Calu3 (cell line): ENCODE data around the gene SERPINA5. TPM values are rescaled to one million over a fixed set of nuclear protein-coding genes. Genes with fewer than 3 reads are reported as not detected.

Experiments
- BruUV-seq: library from RNA; stranded (reverse); fragments of 400-500 nt; replicated peaks from 2 replicates; lab custom pipeline; 2021; lab: Mats Ljungman, UMichigan
- CTCF ChIA-PET: fragments of 300-600 bp; sonication (Branson Sonifier 250); formaldehyde crosslinking; loops from one replicate; lab custom pipeline; 2022; ENCODE audit warnings: antibody characterized with exemption; lab: Charles Lee
- DNase-seq: peaks from one replicate; pipeline ENCODE4 v3.0.0; 2022
- H3K27ac Mint-ChIP-seq: one replicate; pipeline ENCODE4 v1.8.0; 2022; ENCODE audit warnings: mixed read lengths; ENCODE audit not compliant: unreplicated experiment
- H3K27me3 Mint-ChIP-seq: one replicate; pipeline ENCODE4 v1.8.0; 2022; ENCODE audit warnings: mixed read lengths; ENCODE audit not compliant: unreplicated experiment
- H3K36me3 Mint-ChIP-seq: one replicate; pipeline ENCODE4 v1.8.0; 2022; ENCODE audit warnings: mild to moderate bottlenecking, moderate library complexity, mixed read lengths; ENCODE audit not compliant: insufficient read depth, unreplicated experiment
- H3K4me1 Mint-ChIP-seq: one replicate; pipeline ENCODE4 v1.8.0; 2022; ENCODE audit warnings: mild to moderate bottlenecking, low read depth, mixed read lengths; ENCODE audit not compliant: unreplicated experiment
- H3K4me3 Mint-ChIP-seq: one replicate; pipeline ENCODE4 v1.8.0; 2022; ENCODE audit warnings: mild to moderate bottlenecking, low read depth, moderate library complexity, mixed read lengths; ENCODE audit not compliant: unreplicated experiment
- H3K9me3 Mint-ChIP-seq: one replicate; pipeline ENCODE4 v1.8.0; 2022; ENCODE audit warnings: low read depth, mixed read lengths; ENCODE audit not compliant: unreplicated experiment
- intact Hi-C: fragments of 100-400 bp; cut with micrococcal nuclease; formaldehyde crosslinking; loops from one replicate; pipeline ENCODE4 v1.10.0; 2022; ENCODE audit not compliant: unreplicated experiment
- total RNA-seq: library from RNA; stranded (reverse); gene quantifications from 2 replicates; pipeline ENCODE4 v1.2.3, GENCODE V29; 2022
- TF ChIP-seq, protein P1 (sequence below): fragments of 200-600 bp; IDR thresholded peaks from one replicate; pipeline ENCODE4 v1.8.0; 2022; ENCODE audit warnings: antibody characterized with exemption; ENCODE audit not compliant: unreplicated experiment

SERPINA5 gene
- total RNA-seq, 1 experiment from 2014 or later = 20.7 TPM

DNA sequence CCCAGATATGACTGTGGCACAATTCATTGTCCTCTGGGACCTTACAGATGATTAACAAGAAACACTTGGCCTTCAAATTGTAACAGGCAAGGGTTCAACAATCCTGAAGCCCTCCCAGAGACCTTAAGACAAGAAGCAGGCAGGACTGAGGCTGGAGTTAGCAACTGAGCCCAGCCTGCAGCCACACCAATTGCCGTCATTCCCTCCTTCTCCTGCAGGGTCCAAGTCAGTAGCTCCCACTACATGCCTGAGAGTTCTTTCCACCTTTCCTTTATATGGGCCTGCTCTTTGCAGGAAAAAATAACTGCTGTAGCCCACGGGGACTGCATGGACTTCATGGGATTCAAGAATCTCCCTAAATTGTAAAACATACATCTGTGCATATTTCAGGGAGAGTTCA is 22.4 kb upstream of the SERPINA5 start:
- intact Hi-C loops = no loop called here
- Mint-ChIP-seq H3K36me3 (peaks cover 6% of the 10 kb centered on the region), H3K4me3 (no peak overlapping the region), H3K27me3 (no peaks in the 10 kb centered on the region), H3K27ac (no peak overlapping the region), H3K4me1 (peaks cover 23% of the 10 kb centered on the region), H3K9me3 (peaks cover 10% of the 10 kb centered on the region)
- BruUV-seq = no TSS peak
- TF ChIP-seq, protein P1, sequence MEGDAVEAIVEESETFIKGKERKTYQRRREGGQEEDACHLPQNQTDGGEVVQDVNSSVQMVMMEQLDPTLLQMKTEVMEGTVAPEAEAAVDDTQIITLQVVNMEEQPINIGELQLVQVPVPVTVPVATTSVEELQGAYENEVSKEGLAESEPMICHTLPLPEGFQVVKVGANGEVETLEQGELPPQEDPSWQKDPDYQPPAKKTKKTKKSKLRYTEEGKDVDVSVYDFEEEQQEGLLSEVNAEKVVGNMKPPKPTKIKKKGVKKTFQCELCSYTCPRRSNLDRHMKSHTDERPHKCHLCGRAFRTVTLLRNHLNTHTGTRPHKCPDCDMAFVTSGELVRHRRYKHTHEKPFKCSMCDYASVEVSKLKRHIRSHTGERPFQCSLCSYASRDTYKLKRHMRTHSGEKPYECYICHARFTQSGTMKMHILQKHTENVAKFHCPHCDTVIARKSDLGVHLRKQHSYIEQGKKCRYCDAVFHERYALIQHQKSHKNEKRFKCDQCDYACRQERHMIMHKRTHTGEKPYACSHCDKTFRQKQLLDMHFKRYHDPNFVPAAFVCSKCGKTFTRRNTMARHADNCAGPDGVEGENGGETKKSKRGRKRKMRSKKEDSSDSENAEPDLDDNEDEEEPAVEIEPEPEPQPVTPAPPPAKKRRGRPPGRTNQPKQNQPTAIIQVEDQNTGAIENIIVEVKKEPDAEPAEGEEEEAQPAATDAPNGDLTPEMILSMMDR = no peak
- CTCF ChIA-PET = no interaction called here
- DNase-seq = no peak

GRCh38 chr14:94559638-94560290 is 21.5 kb upstream of the SERPINA5 start:
- no peak for DNase-seq
- H3K9me3 Mint-ChIP-seq = peaks cover 10% of the 10 kb centered on the region
- CTCF ChIA-PET = interaction anchor here (1.3 kb wide), 1 partner anchor 11 kb away, joined by 3 read pairs; no protein-coding TSS in a partner anchor
- BruUV-seq = no TSS peak
- H3K4me3 Mint-ChIP-seq = no peak overlapping the region
- H3K27me3 Mint-ChIP-seq = no peaks in the 10 kb centered on the region
- H3K36me3 Mint-ChIP-seq = peaks cover 6% of the 10 kb centered on the region
- intact Hi-C loops = no loop called here
- H3K4me1 Mint-ChIP-seq = peaks cover 28% of the 10 kb centered on the region
- H3K27ac Mint-ChIP-seq = no peak overlapping the region
- TF ChIP-seq, protein P1 = no peak

- peaks cover 6% of the 10 kb centered on the region for H3K36me3 Mint-ChIP-seq
- TF ChIP-seq, protein P1 = no peak
- H3K4me1 Mint-ChIP-seq = peaks cover 33% of the 10 kb centered on the region
- BruUV-seq = no TSS peak
- CTCF ChIA-PET = interaction anchor here (1.3 kb wide), 1 partner anchor 11 kb away, joined by 3 read pairs; no protein-coding TSS in a partner anchor
- H3K27ac Mint-ChIP-seq = no peak overlapping the region
- no peak for DNase-seq
- no peaks in the 10 kb centered on the region for H3K27me3 Mint-ChIP-seq
- H3K4me3 Mint-ChIP-seq = no peak overlapping the region
- H3K9me3 Mint-ChIP-seq = peaks cover 10% of the 10 kb centered on the region
- intact Hi-C loops = no loop called here
These were observed 20.9 kb upstream of the SERPINA5 start for GRCh38 chr14:94560291-94560665.

DNA sequence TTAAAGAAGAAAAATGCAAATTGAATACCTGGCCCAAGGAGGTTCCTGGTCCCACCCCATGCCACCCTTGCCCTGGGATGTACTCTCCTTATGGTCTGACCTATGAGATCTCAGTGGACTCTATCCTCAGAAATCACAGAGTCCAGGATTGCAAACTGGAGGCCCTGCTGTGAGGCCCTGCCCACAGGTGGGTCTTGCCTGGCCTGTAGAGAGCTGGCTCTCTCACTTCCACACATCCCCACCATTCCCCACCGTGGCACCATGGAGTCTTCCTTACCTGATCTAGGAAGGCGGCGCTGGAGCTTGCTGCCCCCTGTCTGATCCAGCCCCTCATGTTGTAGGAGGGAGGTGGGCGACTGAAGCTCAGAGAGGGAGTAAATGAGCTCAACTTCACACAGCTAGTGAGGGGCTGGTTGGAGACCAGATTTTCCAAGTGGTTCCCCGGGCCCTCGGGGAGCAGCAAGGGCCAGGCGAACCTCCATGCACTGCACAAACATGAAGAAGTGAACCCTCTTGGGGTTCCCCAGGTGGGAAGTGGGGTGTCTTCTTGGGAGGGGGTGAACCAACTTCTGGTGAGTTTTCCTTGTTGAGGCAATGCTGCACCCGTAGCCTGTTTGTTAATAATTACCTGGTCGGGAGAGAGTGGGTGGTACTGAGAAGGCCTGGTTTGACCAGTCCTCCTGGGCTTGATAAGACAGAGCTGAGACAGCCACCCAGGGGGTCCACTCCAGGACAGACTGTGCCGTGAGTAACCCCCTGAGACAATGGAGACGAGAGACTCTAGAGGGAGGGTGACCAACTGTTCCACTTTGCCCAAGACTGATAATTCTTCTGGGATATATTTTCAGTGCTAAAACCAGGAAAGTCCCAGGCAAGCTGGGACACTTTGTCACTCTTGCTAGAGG is 20.2 kb upstream of the SERPINA5 start, which contains the start of gene SERPINA4:
Gene SERPINA4, plus strand, starts transcription at position 692 of the 905 bp plus-strand sequence. CDS start 2,041 bp downstream, outside the sequence.
- Mint-ChIP-seq H3K27me3 (no peaks in the 10 kb centered on the region), H3K27ac (peak within 1 kb of the TSS; percentile 56), H3K4me1 (peaks cover 33% of the 10 kb centered on the region), H3K4me3 (peak within 1 kb of the TSS; percentile 61), H3K9me3 (peaks cover 8% of the 10 kb centered on the region), H3K36me3 (peaks cover 6% of the 10 kb centered on the region)
- no TSS peak for BruUV-seq
- DNase-seq = peak; percentile 56
- intact Hi-C loops = no loop called here
- CTCF ChIA-PET = interaction anchor here (1.3 to 1.4 kb wide), 2 partner anchors 12 to 50 kb away, joined by 3 to 4 read pairs; no protein-coding TSS in a partner anchor
- TF ChIP-seq, protein P1 = no peak
